GM10266 (cell line): ENCODE data around the gene MYCBP2.

Source experiments
- DNase-seq: peaks from one replicate; pipeline ENCODE4 v3.0.0; 2012; ENCODE audit errors: extremely low spot score
- CTCF ChIP-seq: IDR thresholded peaks from 2 replicates; pipeline ENCODE4 v1.5.1; 2012; ENCODE audit warnings: mild to moderate bottlenecking, low read depth; ENCODE audit not compliant: control insufficient read depth, insufficient read depth; ENCODE audit errors: missing control alignments

Gene MYCBP2

GRCh38 chr13:77235456-77236022 lies 91.4 kb downstream of the MYCBP2 start:
- TF ChIP-seq CTCF, result no peak

GRCh38 chr13:77233159-77233558 lies 93.7 kb downstream of the MYCBP2 start:
- TF ChIP-seq CTCF, result no peak
- no peak for DNase-seq

More at GRCh38 chr13:77235456-77236022, 91.4 kb downstream of the MYCBP2 start:
- DNase-seq, result no peak

GRCh38 chr13:77230560-77230959 lies 96.3 kb downstream of the MYCBP2 start:
- TF ChIP-seq CTCF, result no peak
- DNase-seq, result no peak

GRCh38 chr13:77225946-77226345 lies 100.9 kb downstream of the MYCBP2 start:
- TF ChIP-seq CTCF, result no peak
- no peak for DNase-seq

GRCh38 chr13:77222909-77223308 lies 104.0 kb downstream of the MYCBP2 start:
- no peak for DNase-seq
- no peak for TF ChIP-seq CTCF

GRCh38 chr13:77222000-77222690 lies 104.7 kb downstream of the MYCBP2 start:
- TF ChIP-seq CTCF, result no peak
- DNase-seq, result no peak

GRCh38 chr13:77219401-77219800 lies 107.5 kb downstream of the MYCBP2 start:
- no peak for TF ChIP-seq CTCF
- DNase-seq, result no peak
